GM18519 (cell line): ENCODE data around the gene SPACA5B.
A peak's percentile ranks its signal among the peaks of the same experiment; 100 is the strongest.
"Not testable (repeated sequence)": the region's sequence is repeated elsewhere in the genome, so short reads cannot be mapped to it uniquely, and the experiment has no call there.

Source experiments
- ATAC-seq: cut with Tn5 transposase; IDR thresholded peaks from one replicate; pipeline ENCODE4 v1.9.1; 2021; ENCODE audit warnings: mild to moderate bottlenecking, moderate library complexity; ENCODE audit not compliant: unreplicated experiment, low FRiP score

SPACA5B gene

GRCh38 chrX:48130326-48130725, at the start of gene SPACA5B:
SPACA5B (plus strand) TSS chrX:48130626; CDS start chrX:48130688, 62 bp downstream.
- not testable (repeated sequence) for ATAC-seq

DNA sequence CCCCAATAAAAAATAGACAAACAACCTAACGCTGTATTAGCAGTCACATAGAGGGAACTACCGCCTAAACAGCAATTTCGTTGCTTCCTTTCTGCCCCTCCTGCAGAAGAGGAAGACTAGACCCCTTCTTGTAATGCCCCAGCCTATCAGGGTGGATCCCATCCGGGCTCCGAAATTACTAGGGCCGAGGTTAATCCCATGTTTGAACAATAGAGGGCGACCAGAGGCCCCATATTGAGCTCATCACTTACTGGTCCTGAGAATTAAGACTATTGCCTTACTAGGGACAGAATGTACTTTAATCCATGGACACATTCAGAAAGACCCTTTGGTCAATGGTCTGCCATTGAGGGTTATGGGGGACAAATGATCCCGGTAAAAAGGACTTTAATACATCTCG, 47.2 kb upstream of the SPACA5B start:
- ATAC-seq = peak; percentile 46

DNA sequence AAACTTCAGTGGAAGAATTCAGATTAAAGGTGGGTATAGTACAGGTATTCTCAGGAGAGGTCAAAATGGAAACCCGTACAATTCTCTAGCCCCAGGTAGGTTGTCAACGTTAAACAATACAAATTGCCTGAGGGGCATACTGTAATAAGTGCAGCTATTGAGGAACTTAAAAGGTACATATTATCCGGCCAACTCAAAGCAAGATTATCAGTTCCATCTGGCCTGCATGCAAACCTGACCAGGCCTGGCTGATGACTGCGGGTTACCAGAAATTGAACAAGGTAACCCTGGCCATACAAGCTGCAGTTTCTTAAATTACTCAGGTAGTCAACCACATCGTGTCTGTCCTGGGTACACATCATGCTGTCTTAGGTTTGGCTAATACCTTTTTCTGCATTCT, 46.7 kb upstream of the SPACA5B start:
- ATAC-seq = no peak

GRCh38 chrX:48086082-48086481, 44.3 kb upstream of the SPACA5B start:
- ATAC-seq = no peak

- no peak for ATAC-seq
These were observed 40.3 kb upstream of the SPACA5B start for GRCh38 chrX:48090123-48090522.

- ATAC-seq = not testable (repeated sequence)
These were observed 37.9 kb upstream of the SPACA5B start for GRCh38 chrX:48092558-48092957.

DNA sequence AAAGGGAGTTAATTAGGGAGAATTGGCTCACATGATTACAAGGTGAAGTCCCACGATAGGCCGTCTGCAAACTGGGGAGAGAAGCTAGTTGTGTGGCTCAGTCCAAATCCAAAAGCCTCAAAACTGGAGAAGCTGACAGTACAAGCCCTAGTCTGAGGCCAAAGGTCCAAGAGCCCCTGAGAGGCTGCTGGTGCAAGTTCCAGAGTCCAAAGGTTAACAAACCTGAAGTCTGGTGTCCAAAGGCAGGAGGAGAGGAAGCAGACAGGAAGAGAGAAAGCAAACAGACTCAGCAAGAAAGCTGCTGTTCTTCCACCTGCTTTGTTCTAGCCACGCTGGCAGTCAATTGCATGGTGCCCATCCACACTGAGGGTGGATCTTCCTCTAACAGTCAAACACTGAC, 29.0 kb upstream of the SPACA5B start:
- ATAC-seq = no peak

DNA sequence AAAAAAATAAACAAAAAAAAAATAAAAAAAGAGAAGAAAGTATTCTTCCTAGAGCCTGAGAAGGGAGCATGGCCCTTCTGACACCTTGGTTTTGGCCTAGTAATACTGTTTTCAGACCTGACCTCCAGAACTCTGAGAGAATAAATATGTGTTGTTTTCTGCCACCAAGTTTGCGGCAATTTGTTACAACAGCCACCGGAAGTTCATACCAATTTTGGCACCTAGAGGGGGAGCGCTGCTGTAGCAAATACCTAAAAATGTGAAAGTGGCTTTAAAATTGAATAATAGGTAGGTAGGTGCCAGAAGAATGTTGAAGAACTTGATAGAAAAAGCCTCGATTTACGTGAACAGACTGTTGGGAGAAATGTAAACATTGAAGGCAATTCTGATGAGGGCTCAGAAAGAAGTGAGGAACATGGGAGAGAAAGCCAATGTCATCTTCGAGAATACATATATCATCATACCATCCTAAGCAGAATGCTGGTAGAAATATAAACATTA, 27.5 kb upstream of the SPACA5B start:
- no peak for ATAC-seq

- no peak for ATAC-seq
These were observed 22.7 kb upstream of the SPACA5B start for GRCh38 chrX:48107717-48108116.

DNA sequence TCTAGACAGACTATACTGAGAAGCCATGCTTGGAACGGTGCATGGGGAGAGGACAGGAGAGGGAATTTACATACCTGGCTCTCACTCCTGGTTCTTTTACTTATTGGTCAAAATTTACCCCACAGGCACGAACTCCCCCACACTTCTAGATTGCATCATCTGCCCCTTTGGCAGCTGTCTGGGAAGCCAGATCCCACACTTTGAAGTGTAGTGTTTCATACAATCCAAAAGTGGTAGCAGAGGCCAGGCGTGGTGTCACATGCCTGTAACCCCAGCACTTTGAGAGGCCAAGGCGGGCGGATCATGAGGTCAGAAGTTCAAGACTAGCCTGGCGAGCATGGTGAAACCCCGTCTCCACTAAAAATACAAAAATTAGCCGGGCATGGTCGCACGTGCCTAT, 5.1 kb upstream of the SPACA5B start:
- not testable (repeated sequence) for ATAC-seq

DNA sequence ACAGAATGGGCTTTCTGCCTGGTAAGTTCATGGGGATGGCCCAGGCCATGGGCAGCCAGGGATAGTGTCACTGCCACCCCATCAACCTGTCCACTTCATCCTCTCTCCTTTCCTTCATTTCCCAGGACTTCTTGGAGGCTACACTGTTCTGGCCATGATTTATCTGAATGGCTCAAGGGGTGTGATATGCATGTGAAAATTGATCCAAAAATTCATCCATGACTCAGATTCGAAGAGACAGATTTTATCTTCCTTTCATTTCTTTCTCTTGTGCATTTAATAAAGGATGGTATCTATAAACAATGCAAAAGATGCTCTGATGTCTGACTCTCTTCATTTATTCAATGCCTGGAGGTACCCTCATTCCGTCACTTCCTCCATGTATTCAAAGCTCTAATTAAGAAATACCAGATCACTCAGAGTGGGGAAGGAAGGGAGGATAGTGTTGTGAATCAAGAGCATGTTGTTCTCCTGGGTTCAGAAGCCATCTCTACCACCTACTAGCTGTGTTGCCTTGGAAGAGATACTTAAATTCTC, 1.9 kb downstream of the SPACA5B start:
- not testable (repeated sequence) for ATAC-seq

DNA sequence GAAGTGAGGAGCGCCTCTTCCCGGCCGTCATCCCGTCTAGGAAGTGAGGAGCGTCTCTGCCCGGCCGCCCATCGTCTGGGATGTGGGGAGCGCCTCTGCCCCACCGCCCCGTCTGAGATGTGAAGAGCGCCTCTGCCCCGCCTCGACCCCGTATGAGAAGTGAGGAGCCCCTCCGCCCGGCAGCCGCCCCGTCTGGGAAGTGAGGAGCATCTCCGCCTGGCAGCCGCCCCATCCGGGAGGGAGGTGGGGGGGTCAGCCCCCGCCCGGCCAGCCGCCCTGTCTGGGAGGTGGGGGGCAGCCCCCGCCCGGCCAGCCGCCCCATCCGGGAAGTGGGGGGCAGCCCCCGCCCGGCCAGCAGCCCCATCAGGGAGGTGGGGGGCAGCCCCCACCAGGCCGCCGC, 8.7 kb downstream of the SPACA5B start:
- not testable (repeated sequence) for ATAC-seq

DNA sequence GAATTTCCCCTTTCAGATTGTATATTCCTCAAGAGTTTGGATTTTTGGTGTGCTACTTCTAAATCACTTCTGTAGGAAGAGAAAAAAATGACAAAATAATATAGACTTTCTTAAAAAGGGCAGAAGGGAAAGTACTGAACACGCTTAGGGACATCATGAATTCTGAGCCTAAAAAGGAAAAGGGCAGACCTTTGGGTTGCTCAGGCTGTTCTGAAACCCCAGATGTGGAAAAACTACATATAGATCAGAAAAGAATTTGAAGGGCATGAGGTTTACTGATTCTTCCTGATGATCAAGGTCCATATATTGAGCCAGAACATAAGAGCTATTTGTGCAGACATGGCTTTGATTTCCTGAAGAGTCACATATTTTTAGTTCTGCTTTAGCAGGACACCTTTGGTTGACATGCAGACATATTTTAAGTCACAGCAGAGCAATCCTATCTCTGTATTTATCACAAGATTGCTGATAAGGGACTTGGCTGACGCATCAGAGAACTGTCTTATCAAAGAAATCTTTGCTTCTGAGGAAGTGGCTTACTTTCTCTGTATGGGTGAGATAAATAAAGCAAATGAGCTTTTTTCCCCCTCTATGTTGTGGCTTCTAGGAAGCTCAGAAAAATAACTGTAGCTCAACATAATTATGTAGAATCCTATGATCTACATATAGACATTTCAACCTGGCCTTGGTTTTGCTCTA, 11.5 kb downstream of the SPACA5B start:
- not testable (repeated sequence) for ATAC-seq

- ATAC-seq = not testable (repeated sequence)
These were observed 12.3 kb downstream of the SPACA5B start for GRCh38 chrX:48142697-48143096.

DNA sequence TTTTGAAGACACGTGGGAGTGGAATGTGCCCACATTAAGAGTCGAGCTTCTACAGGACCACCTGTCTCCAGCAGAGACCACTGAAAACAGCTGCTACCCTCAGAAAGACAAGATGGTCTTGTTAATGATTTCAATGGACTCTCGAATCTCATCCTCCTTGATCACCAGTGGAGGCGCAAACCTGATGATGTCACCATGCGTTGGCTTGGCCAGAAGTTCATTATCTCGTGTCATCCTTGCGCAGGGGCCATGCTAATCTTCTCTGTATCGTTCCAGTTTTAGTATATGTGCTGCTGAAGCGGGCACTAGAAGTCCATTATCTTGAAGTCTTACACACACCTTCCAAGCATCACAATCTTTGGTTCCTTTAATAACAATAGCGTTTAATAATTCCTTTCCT, 23.3 kb downstream of the SPACA5B start:
- ATAC-seq = no peak

GRCh38 chrX:48154796-48155195, 24.4 kb downstream of the SPACA5B start:
- no peak for ATAC-seq

GRCh38 chrX:48156014-48156413, 25.6 kb downstream of the SPACA5B start:
- ATAC-seq = no peak

GRCh38 chrX:48165241-48165640, 34.8 kb downstream of the SPACA5B start:
- no peak for ATAC-seq

DNA sequence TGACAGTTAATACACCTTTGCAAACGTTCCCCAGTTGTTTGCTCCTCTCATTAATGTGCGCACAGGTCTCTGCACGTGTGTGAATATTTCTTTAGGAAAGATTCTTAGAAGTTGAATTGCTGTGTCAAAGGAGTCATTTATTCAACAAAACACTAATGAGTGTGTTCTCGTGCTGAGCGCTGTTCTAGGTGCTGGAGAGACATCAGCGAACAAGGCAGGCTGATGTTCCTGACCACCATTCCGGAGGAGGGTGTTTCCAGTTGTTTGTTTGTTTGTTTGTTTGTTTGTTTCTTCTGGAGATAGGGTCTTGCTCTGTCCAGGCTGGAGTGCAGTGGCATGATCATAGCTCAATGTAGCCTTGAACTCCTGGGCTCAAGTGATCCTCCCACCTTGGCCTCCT, 35.9 kb downstream of the SPACA5B start:
- not testable (repeated sequence) for ATAC-seq

DNA sequence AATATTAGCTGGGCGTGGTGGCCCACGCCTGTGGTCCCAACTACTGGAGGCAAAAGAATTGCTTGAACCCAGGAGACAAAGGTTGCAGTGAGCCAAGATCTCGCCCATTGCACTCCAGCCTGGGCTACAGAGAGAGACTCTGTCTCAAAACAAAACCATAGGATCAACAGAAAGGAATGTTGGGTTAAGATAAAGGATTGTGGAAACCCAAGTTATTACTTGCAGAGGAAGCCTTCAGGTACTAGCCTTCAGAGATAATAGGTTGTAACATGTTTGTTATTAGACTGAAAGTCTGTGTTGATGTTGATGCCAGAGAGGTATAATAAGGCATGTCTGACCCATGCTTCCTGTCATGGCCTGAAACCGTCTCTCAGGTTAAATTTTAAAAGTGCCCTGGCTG, 49.3 kb downstream of the SPACA5B start:
- ATAC-seq = no peak

DNA sequence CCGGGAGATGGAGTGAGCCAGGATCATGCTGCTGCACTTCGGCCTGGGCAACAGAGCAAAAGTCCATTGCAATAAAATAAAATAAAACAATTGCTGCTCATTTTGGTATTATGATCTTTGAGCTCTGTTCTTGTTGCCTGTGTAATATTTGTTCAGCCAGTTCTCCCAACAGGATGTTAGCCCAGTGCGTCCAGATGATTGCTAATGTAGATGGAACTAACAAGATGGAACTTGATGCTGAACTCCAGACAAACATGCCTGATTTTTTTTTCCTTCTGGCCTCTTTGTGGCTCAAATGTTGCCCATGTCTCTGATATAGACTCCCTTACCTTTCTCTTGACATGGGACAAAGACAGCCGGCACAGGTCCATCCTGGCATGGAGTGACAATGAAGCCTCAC, 50.4 kb downstream of the SPACA5B start:
- no peak for ATAC-seq

- not testable (repeated sequence) for ATAC-seq
These were observed 51.5 kb downstream of the SPACA5B start for GRCh38 chrX:48181882-48182281.
